Neural cell (in vitro differentiated cells): Measurements from ENCODE around the gene ARNT2.
"Not testable (repeated sequence)": the region's sequence is repeated elsewhere in the genome, so short reads cannot be mapped to it uniquely, and the experiment has no call there.

ENCODE experiments used
- CTCF ChIP-seq: fragments of 450-650 bp; IDR thresholded peaks from 2 replicates; pipeline ENCODE4 v1.5.1; 2014; ENCODE audit warnings: antibody characterized with exemption, mild to moderate bottlenecking, moderate library complexity; ENCODE audit not compliant: poor library complexity, severe bottlenecking
- EP300 ChIP-seq: fragments of 450-650 bp; conservative IDR thresholded peaks from 2 replicates; pipeline ENCODE4 v1.6.1; 2014; ENCODE audit warnings: antibody characterized with exemption, mild to moderate bottlenecking, moderate library complexity; ENCODE audit not compliant: poor library complexity, severe bottlenecking
- EZH2 ChIP-seq: fragments of 200-600, 300-800 bp; shearing (Covaris generic), sonication (generic); IDR thresholded peaks from 2 replicates; pipeline ENCODE4 v1.6.1; 2014; ENCODE audit warnings: antibody characterized with exemption, low read length, borderline replicate concordance, mild to moderate bottlenecking; ENCODE audit not compliant: insufficient read depth, poor library complexity, severe bottlenecking
- RAD21 ChIP-seq: fragments of 450-650 bp; conservative IDR thresholded peaks from 2 replicates; pipeline ENCODE4 v1.6.1; 2014; ENCODE audit warnings: antibody characterized with exemption, mild to moderate bottlenecking, moderate library complexity
- SMC3 ChIP-seq: fragments of 450-650 bp; conservative IDR thresholded peaks from 2 replicates; pipeline ENCODE4 v1.6.1; 2014; ENCODE audit warnings: antibody characterized with exemption, mild to moderate bottlenecking, moderate library complexity; ENCODE audit not compliant: poor library complexity
- TAF1 ChIP-seq: IDR thresholded peaks from 2 replicates; pipeline ENCODE4 v1.6.1; 2012; ENCODE audit warnings: low read depth

- not testable (repeated sequence) for TF ChIP-seq CTCF, EZH2, EP300, RAD21, SMC3, TAF1
Measured at GRCh38 chr15:80390942-80391341, 13.2 kb upstream of the ARNT2 start.
